NOMO-1 treated with DMSO at 0.1 percent for 48 hours (cell line): ENCODE measurements around the gene DNAJC2.
"Not testable (repeated sequence)": the region's sequence is repeated elsewhere in the genome, so short reads cannot be mapped to it uniquely, and the experiment has no call there.

Experiments used
- DNase-seq: peaks from one replicate; lab custom pipeline; 2025; ENCODE audit not compliant: unreplicated experiment; lab: John Stamatoyannopoulos, UW

Gene DNAJC2

DNA sequence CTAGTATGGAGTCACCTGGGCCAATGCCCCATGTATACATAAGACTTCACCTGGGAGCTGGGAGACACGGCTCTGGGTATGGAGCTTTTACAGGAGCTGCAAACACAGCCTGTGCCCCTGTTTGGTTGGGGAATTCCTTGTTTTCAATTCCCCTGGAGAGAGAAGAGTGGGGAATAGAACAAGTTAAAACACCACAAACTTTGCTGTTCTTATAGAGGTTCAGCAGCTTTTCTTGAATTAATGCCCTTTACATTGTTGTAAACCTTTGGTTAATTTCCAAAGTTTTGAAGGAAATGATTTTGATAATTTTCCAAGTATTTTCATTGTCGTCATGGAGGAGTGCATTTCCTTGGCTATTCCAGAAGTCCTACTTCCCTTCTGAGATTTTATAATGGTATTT is 66.4 kb downstream of the DNAJC2 start:
- DNase-seq, result not testable (repeated sequence)

DNA sequence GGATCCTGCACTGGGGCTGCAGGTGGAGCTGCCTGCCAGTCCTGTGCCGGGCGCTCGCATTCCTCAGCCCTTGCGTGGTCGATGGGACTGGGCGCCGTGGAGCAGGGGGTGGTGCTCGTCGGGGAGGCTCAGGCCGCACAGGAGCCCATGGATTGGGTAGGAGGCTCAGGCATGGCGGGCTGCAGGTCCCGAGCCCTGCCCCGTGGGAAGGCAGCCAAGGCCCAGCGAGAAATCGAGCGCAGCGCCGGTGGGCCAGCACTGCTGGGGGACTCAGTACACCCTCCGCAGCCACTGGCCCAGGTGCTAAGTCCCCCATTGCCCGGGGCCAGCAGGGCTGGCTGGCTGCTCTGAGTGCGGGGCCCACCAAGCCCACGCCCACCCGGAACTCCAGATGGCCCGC is 69.7 kb downstream of the DNAJC2 start:
- DNase-seq, result not testable (repeated sequence)

DNA sequence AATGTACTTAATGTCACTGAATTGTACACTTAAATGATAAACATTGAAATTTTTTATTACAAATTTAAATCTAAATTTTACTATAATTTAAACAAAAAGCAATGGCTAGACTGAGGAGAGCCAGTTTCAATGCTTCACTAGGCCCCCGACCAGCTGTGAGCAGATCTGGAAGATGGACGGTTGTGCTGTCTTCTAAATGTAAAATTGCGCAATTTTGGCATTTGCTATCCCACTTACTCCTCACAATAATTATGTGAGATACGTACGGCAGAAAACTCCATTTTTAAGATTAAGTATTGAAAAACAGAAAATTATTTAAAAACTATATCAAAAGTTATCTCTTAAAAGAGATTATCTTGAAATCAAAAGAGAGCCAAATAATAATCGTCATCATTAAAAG is 71.2 kb downstream of the DNAJC2 start:
- not testable (repeated sequence) for DNase-seq

DNA sequence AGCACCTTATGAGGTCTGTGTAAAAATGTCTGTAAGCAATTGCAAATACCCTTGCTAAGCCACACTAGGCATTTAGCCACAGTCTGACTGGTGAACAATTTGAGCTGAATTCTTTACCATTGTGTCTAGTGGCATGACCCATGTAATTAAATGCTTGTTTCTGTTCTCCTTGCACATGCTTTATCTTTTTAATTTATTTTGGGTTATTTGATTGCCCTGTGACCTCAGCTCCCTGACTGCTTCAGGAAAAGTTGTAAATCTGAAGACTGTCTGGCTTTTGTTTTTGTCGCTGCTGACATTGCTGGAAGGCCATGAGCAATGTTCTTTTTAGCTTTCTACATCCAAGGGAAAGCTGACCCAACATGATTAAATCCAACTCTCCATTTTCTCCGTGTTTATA is 78.3 kb downstream of the DNAJC2 start:
- not testable (repeated sequence) for DNase-seq

DNA sequence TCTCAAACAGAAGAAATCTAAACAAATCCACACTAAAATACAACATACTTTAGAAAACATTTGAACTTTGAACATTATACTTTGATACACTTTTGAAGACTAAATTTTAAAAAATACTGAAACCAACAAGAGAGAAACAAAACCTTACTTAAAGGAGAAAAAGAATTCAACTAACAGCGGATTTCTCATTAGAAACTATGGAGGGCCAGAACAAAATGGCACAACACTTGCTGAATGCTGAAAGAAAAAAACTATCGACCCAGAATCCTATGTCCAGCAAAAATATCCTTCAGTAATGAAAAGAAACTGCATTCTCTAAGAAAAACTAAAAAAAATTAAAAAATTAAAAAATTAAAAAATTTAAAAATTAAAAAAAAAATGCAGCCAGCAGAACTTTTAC is 80.5 kb downstream of the DNAJC2 start:
- DNase-seq, result not testable (repeated sequence)
